PC-9 (cell line): ENCODE results near the gene ZBTB8B.

Experiments
- CTCF ChIP-seq: fragments of 200-600 bp; sonication (generic); conservative IDR thresholded peaks from 2 replicates; pipeline ENCODE4 v1.6.1; 2017; ENCODE audit warnings: mixed run types, antibody characterized with exemption, mild to moderate bottlenecking, moderate library complexity
- EZH2 ChIP-seq: fragments of 200-600 bp; sonication (generic); IDR thresholded peaks from 2 replicates; pipeline ENCODE4 v1.8.0; 2017; ENCODE audit warnings: antibody characterized with exemption, low read depth

DNA sequence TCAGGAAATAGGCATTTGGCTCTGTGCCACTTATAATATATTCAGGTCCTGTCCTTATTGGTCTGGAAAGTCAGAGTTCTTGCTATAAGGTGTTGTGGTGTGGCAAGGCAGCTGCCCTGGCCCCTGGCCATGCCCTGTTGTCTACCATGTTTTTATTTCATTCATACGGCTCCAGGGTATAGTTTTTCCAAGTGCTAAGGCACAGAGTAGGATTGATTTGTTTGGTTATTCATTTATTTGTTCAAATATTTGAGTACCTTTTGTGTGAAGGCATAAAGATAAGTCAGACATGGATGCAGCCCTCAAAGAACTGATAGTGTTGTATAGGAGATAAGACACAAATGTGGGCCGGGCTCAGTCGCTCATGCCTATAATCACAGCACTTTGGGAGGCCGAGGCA is 10.1 kb downstream of the ZBTB8B start:
- TF ChIP-seq EZH2 (no peak), CTCF (no peak)
